CD4-positive, alpha-beta T cell treated with Interleukin-15 for 1 hour (primary cell): ENCODE results near the gene FANK1.
"Not testable (repeated sequence)": the region's sequence is repeated elsewhere in the genome, so short reads cannot be mapped to it uniquely, and the experiment has no call there.

Source experiments
- DNase-seq: peaks from one replicate; pipeline ENCODE4 v3.0.0-alpha.2; 2020

Gene FANK1

GRCh38 chr10:125896088-125896934, at the start of gene FANK1:
Gene FANK1 (plus strand): TSS chr10:125896564. CDS start chr10:125896643, 79 bp downstream.
- DNase-seq: peak; percentile 84

- no peak for DNase-seq
Observed at GRCh38 chr10:125846894-125847293, 49.5 kb upstream of the FANK1 start.

GRCh38 chr10:125848371-125848770, 48.0 kb upstream of the FANK1 start:
- no peak for DNase-seq

- no peak for DNase-seq
Observed at GRCh38 chr10:125848857-125849256, 47.5 kb upstream of the FANK1 start.

GRCh38 chr10:125849448-125849847, 46.9 kb upstream of the FANK1 start:
- no peak for DNase-seq

- DNase-seq: no peak
Observed at GRCh38 chr10:125850766-125851731, 45.3 kb upstream of the FANK1 start.

- DNase-seq: no peak
Observed at GRCh38 chr10:125852487-125852886, 43.9 kb upstream of the FANK1 start.

- no peak for DNase-seq
Observed at GRCh38 chr10:125857185-125857760, 39.1 kb upstream of the FANK1 start.

GRCh38 chr10:125859128-125859817, 37.1 kb upstream of the FANK1 start:
- DNase-seq: no peak

- no peak for DNase-seq
Observed at GRCh38 chr10:125865120-125865519, 31.2 kb upstream of the FANK1 start.

- no peak for DNase-seq
Observed at GRCh38 chr10:125866421-125867029, 29.8 kb upstream of the FANK1 start.

GRCh38 chr10:125868372-125868975, 27.9 kb upstream of the FANK1 start:
- no peak for DNase-seq

GRCh38 chr10:125871338-125871737, 25.0 kb upstream of the FANK1 start:
- no peak for DNase-seq

- DNase-seq: no peak
Observed at GRCh38 chr10:125878957-125879835, 17.2 kb upstream of the FANK1 start.

- no peak for DNase-seq
Observed at GRCh38 chr10:125880719-125881118, 15.6 kb upstream of the FANK1 start.

GRCh38 chr10:125881192-125881591, 15.2 kb upstream of the FANK1 start, which contains the start of gene DHX32:
Gene DHX32 (minus strand): TSS chr10:125881292. CDS start chr10:125880824, 468 bp downstream.
- no peak for DNase-seq

GRCh38 chr10:125882596-125882995, 13.8 kb upstream of the FANK1 start:
- no peak for DNase-seq

GRCh38 chr10:125883211-125883610, 13.2 kb upstream of the FANK1 start:
- DNase-seq: no peak

- no peak for DNase-seq
Observed at GRCh38 chr10:125886914-125887512, 9.4 kb upstream of the FANK1 start.

- not testable (repeated sequence) for DNase-seq
Observed at GRCh38 chr10:125889441-125889840, 6.9 kb upstream of the FANK1 start.
